Activated effector memory CD4-positive, alpha-beta T cell treated with Interleukin-2 at 50 U/mL for 16 hours (primary cell): ENCODE data around the gene C5orf52.
"Not testable (repeated sequence)": the region's sequence is repeated elsewhere in the genome, so short reads cannot be mapped to it uniquely, and the experiment has no call there.

ENCODE experiments used
- DNase-seq: peaks from one replicate; pipeline ENCODE4 v3.0.0-alpha.2; 2020

The C5orf52 gene

DNA sequence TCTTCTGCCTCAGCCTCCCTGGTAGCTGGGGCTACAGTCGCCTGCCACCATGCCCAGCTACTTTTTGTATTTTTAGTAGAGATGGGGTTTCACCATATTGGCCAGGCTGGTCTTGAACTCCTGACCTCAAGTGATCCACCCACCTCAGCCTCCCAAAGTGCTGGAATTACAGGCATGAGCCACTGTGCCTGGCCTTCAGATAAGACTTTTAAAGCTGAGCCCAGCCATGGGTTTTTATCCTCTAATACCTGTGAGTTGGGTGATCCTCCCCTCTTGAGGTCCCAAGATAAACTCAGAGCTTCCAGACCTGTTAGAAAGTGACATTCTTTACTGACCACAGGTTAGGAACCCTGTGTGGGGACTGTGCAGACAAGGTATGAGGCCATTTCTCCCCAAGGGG lies 56.5 kb downstream of the C5orf52 start:
- not testable (repeated sequence) for DNase-seq
